PFSK-1 (cell line): ENCODE measurements around the gene LRRC4C.

Experiments used
- POLR2AphosphoS5 ChIP-seq: IDR thresholded peaks from 2 replicates; pipeline ENCODE4 v1.6.1; 2012; ENCODE audit warnings: low read depth, mild to moderate bottlenecking, control low read depth, low read length, moderate library complexity
- TF ChIP-seq, protein P1 (sequence below), 2 experiments: IDR thresholded peaks; 2 replicates each; pipeline versions ENCODE4 v1.6.1 to v1.8.0; 2011 to 2012; ENCODE audit warnings: low read depth in 2 of 2, low read length in 2 of 2, control low read depth in 1 of 2, inconsistent platforms in 1 of 2, mild to moderate bottlenecking in 1 of 2, moderate library complexity in 1 of 2; ENCODE audit not compliant: insufficient read depth in 1 of 2

DNA sequence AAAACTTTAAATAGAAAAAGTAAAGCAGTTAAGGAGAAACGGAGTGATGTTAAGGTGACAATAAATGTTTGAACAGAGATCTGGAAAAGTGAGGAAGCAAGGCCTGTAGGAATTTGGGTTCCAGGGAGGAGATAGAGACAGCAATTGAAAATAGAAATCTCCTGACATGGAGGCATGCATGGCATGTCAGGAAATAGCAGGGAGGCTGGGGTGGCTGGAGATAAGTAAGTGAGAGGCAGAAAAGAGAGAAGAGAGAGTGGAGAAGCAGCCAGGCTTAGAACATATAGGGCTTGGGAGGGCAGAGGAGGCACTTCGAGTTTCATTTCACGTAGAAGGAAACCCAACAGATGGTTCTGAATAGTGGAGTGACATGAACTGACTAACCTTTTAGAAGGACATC is 185.5 kb downstream of the LRRC4C start:
- TF ChIP-seq, protein P1, sequence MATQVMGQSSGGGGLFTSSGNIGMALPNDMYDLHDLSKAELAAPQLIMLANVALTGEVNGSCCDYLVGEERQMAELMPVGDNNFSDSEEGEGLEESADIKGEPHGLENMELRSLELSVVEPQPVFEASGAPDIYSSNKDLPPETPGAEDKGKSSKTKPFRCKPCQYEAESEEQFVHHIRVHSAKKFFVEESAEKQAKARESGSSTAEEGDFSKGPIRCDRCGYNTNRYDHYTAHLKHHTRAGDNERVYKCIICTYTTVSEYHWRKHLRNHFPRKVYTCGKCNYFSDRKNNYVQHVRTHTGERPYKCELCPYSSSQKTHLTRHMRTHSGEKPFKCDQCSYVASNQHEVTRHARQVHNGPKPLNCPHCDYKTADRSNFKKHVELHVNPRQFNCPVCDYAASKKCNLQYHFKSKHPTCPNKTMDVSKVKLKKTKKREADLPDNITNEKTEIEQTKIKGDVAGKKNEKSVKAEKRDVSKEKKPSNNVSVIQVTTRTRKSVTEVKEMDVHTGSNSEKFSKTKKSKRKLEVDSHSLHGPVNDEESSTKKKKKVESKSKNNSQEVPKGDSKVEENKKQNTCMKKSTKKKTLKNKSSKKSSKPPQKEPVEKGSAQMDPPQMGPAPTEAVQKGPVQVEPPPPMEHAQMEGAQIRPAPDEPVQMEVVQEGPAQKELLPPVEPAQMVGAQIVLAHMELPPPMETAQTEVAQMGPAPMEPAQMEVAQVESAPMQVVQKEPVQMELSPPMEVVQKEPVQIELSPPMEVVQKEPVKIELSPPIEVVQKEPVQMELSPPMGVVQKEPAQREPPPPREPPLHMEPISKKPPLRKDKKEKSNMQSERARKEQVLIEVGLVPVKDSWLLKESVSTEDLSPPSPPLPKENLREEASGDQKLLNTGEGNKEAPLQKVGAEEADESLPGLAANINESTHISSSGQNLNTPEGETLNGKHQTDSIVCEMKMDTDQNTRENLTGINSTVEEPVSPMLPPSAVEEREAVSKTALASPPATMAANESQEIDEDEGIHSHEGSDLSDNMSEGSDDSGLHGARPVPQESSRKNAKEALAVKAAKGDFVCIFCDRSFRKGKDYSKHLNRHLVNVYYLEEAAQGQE (IDR thresholded peaks at IDR 0.05; ENCODE audit: insufficient read depth in 1 of 2, low read depth in 2 of 2, low read length in 2 of 2), result no peak
- TF ChIP-seq POLR2AphosphoS5, result no peak
